ENCODE measurements around the gene GLCCI1.

Gene GLCCI1

DNA sequence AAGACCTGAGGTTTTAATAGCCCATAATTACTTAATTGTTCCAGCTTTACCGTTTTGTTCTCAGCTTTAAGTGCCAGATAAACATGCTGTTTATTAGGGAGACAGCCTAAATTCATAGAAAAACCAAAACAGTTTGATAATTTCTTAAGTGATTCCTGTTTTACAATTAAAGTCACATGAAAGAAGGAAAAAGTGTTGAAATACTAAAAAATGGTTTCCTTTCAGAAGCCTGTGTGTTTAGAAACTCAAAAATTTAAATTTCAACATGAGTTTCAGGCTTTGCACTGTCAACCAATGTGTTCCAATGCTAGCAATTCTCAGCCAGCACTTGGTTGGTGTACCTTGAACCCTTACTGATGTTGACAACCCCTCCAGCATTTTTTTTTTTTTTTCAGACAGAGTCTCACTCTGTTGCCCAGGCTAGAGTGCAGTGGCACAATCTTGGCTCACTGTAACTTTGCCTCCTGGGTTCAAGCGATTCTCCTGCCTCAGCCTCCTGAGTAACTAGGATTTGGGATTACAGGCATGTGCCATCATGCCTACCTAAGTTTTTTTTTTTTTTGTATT lies 158.1 kb downstream of the GLCCI1 start:
- H3K9me3 ChIP-seq (ENCODE audit: low read length) = no peaks in the 10 kb centered on the region
- H3K4me2 ChIP-seq (ENCODE audit: low read length) = peak overlapping the region; percentile 41; the same call in 1 of the 2 replicates
- H3K27ac ChIP-seq (ENCODE audit: low read depth, low read length, poor library complexity, severe bottlenecking) = peak overlapping the region; percentile 72

DNA sequence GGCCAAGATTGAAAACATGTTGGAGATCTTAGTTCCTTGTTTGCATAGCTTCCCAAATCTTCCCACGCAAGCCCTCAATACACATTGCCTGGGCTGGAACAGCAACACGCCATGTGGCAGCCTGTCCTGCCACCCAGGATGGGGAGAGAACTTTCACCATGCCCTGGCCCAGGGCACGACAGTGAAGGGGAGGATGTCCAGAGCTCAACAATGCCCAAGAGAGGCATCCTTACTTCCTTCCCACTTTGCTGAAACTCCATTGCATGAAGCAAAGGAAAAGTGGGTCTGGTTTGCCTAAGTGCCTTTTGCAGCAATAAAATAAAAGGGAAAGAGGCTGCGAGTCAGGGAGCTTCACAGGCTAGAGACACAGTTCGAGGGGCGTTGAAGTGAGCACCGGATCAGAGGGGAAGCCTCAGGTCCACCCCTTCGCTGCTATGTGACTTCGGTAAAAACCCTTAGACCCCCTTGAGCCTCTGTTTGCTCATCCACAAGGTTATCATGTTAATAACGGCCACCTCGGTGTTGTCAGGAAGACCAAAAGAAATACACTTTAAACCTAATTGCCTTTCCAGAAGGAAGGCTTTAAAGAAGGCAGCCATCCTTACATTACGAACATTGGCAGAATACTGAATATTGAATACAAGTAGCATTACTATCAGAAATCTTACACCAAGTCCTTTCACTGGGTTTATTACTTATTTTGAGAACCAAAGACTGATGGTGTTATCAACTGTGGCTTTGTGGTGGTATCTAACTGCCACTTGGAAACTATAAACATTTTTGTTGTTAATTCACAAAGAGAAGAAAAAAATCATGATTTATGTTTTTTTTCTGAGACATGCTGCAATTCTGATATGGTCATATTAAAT lies 160.1 kb downstream of the GLCCI1 start:
- no peaks in the 10 kb centered on the region for H3K79me2 ChIP-seq (ENCODE audit: insufficient read depth, low read length)

More for the DNA sequence above, 158.1 kb downstream of the GLCCI1 start:
- H3K9me2 ChIP-seq (ENCODE audit: low read depth, low read length) = no peaks in the 10 kb centered on the region
- no peaks in the 10 kb centered on the region for H3K27me3 ChIP-seq (ENCODE audit: insufficient read depth, low read length)
- no peaks in the 10 kb centered on the region for H3K79me2 ChIP-seq (ENCODE audit: insufficient read depth, low read length)
- H4K20me1 ChIP-seq (ENCODE audit: insufficient read depth, low read length) = no peaks in the 10 kb centered on the region
- peaks cover 39% of the 10 kb centered on the region for H3K4me1 ChIP-seq (ENCODE audit: insufficient read depth, low read length, severe bottlenecking)
- no peaks in the 10 kb centered on the region for H3K36me3 ChIP-seq (ENCODE audit: insufficient read depth, low read length)
- H2AFZ ChIP-seq (ENCODE audit: low read length) = peak overlapping the region; percentile 19; the same call in 1 of the 2 replicates
- H3F3A ChIP-seq (ENCODE audit: insufficient read depth, low read length) = no peaks in the 10 kb centered on the region
- no peak overlapping the region for H3K9ac ChIP-seq (ENCODE audit: low read length)
- TF ChIP-seq, protein P1, sequence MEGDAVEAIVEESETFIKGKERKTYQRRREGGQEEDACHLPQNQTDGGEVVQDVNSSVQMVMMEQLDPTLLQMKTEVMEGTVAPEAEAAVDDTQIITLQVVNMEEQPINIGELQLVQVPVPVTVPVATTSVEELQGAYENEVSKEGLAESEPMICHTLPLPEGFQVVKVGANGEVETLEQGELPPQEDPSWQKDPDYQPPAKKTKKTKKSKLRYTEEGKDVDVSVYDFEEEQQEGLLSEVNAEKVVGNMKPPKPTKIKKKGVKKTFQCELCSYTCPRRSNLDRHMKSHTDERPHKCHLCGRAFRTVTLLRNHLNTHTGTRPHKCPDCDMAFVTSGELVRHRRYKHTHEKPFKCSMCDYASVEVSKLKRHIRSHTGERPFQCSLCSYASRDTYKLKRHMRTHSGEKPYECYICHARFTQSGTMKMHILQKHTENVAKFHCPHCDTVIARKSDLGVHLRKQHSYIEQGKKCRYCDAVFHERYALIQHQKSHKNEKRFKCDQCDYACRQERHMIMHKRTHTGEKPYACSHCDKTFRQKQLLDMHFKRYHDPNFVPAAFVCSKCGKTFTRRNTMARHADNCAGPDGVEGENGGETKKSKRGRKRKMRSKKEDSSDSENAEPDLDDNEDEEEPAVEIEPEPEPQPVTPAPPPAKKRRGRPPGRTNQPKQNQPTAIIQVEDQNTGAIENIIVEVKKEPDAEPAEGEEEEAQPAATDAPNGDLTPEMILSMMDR (IDR thresholded peaks at IDR 0.05; ENCODE audit: low read length) = no peak
- no peak for TF ChIP-seq EZH2 (IDR thresholded peaks at IDR 0.05; ENCODE audit: borderline replicate concordance, low read length)
- H3K4me3 ChIP-seq (ENCODE audit: low read depth, low read length, poor library complexity, severe bottlenecking) = no peak overlapping the region

DNA sequence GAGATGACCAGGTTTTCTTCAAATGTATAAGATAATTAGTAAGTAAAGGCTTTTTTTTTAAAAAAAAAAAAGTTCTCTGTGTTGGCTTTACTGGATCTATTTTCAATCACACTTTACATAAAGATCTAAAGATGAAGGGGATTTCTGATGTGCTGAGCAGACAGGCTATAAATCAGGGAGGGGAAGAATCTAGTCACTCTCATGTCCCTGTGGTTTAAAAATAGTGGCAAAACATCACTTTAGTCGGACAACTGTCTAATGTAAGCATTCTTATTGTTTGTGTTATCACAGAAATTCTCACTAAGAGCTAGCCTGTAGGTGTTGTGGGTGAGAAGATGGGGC lies 160.7 kb downstream of the GLCCI1 start:
- Histone ChIP-seq H4K20me1 (ENCODE audit: insufficient read depth, low read length) (no peaks in the 10 kb centered on the region), H3F3A (ENCODE audit: insufficient read depth, low read length) (no peaks in the 10 kb centered on the region), H3K36me3 (ENCODE audit: insufficient read depth, low read length) (no peaks in the 10 kb centered on the region), H3K4me1 (ENCODE audit: insufficient read depth, low read length, severe bottlenecking) (peaks cover 55% of the 10 kb centered on the region), H3K79me2 (ENCODE audit: insufficient read depth, low read length) (no peaks in the 10 kb centered on the region), H2AFZ (ENCODE audit: low read length) (no peak overlapping the region), H3K9me3 (ENCODE audit: low read length) (no peaks in the 10 kb centered on the region), H3K9me2 (ENCODE audit: low read depth, low read length) (no peaks in the 10 kb centered on the region), H3K27me3 (ENCODE audit: insufficient read depth, low read length) (no peaks in the 10 kb centered on the region), H3K9ac (ENCODE audit: low read length) (peak overlapping the region; percentile 18; the same call in 1 of the 2 replicates), H3K27ac (ENCODE audit: low read depth, low read length, poor library complexity, severe bottlenecking) (peak overlapping the region; percentile 47), H3K4me2 (ENCODE audit: low read length) (peak overlapping the region; percentile 50; the same call in 1 of the 2 replicates), H3K4me3 (ENCODE audit: low read depth, low read length, poor library complexity, severe bottlenecking) (no peak overlapping the region)
- TF ChIP-seq EZH2 (IDR thresholded peaks at IDR 0.05; ENCODE audit: borderline replicate concordance, low read length) = no peak
- TF ChIP-seq, protein P1 (IDR thresholded peaks at IDR 0.05; ENCODE audit: low read length) = no peak

More for the DNA sequence above, 160.1 kb downstream of the GLCCI1 start:
- Histone ChIP-seq H3K36me3 (ENCODE audit: insufficient read depth, low read length) (no peaks in the 10 kb centered on the region), H3K4me1 (ENCODE audit: insufficient read depth, low read length, severe bottlenecking) (peaks cover 49% of the 10 kb centered on the region), H3K27me3 (ENCODE audit: insufficient read depth, low read length) (no peaks in the 10 kb centered on the region), H4K20me1 (ENCODE audit: insufficient read depth, low read length) (no peaks in the 10 kb centered on the region), H3K9ac (ENCODE audit: low read length) (peak overlapping the region; percentile 18; the same call in 1 of the 2 replicates), H3K9me2 (ENCODE audit: low read depth, low read length) (no peaks in the 10 kb centered on the region), H3K27ac (ENCODE audit: low read depth, low read length, poor library complexity, severe bottlenecking) (peak overlapping the region; percentile 47), H3K4me3 (ENCODE audit: low read depth, low read length, poor library complexity, severe bottlenecking) (no peak overlapping the region), H3K9me3 (ENCODE audit: low read length) (no peaks in the 10 kb centered on the region), H3K4me2 (ENCODE audit: low read length) (peak overlapping the region; percentile 50), H2AFZ (ENCODE audit: low read length) (peak overlapping the region; percentile 76), H3F3A (ENCODE audit: insufficient read depth, low read length) (no peaks in the 10 kb centered on the region)
- TF ChIP-seq EZH2 (IDR thresholded peaks at IDR 0.05; ENCODE audit: borderline replicate concordance, low read length) = no peak
- TF ChIP-seq, protein P1 (IDR thresholded peaks at IDR 0.05; ENCODE audit: low read length) = no peak

All from OCI-LY1 (cell line).